Cardiac fibroblast (primary cell): ENCODE results near the gene KIAA1191.
"Not testable (repeated sequence)": the region's sequence is repeated elsewhere in the genome, so short reads cannot be mapped to it uniquely, and the experiment has no call there.

ENCODE experiments used
- DNase-seq, 2 donors: peaks; one replicate each; pipeline versions ENCODE4 v3.0.0 to v3.0.0-alpha.2; 2010; ENCODE audit warnings: low read depth in 2 of 2
- H3K4me3 ChIP-seq, 2 donors: replicated peaks in 1 of 2; 1 replicate in 1 of 2; 2 replicates in 1 of 2; pipeline ENCODE4 v1.5.1; 2011; ENCODE audit warnings: low read depth in 2 of 2, low read length in 2 of 2, mild to moderate bottlenecking in 2 of 2, moderate library complexity in 1 of 2
- CTCF ChIP-seq: IDR thresholded peaks from one replicate; pipeline ENCODE4 v1.5.1; 2011; ENCODE audit warnings: low read depth, mild to moderate bottlenecking, low read length, inconsistent platforms

Gene KIAA1191

GRCh38 chr5:176317534-176318374 is 43.8 kb downstream of the KIAA1191 start:
- DNase-seq: no peak
- no peak overlapping the region for H3K4me3 ChIP-seq
- no peak for TF ChIP-seq CTCF

GRCh38 chr5:176305356-176305755 is 56.2 kb downstream of the KIAA1191 start:
- not testable (repeated sequence) for H3K4me3 ChIP-seq, DNase-seq
